Esophagus muscularis mucosa (tissue), 4 donors: ENCODE results near the gene PTGR1.

ENCODE experiments used
- CTCF ChIP-seq, 3 experiments: fragments of 200-600 bp in 2 of 3; fragments of 450-650 bp in 1 of 3; sonication (generic) in 2 of 3; IDR thresholded peaks; one replicate each; pipeline ENCODE4 v1.5.1; 2017 to 2019; ENCODE audit warnings: antibody characterized with exemption in 3 of 3, mild to moderate bottlenecking in 2 of 3, moderate library complexity in 1 of 3
- EP300 ChIP-seq: sonication (generic); formaldehyde crosslinking; IDR thresholded peaks from one replicate; pipeline ENCODE4 v1.6.1; 2017; ENCODE audit warnings: antibody characterized with exemption
- POLR2A ChIP-seq: fragments of 450-650 bp; IDR thresholded peaks from one replicate; pipeline ENCODE4 v1.6.1; 2017; ENCODE audit warnings: antibody characterized with exemption, moderate library complexity, mild to moderate bottlenecking, low read depth
- POLR2AphosphoS5 ChIP-seq, 2 donors: sonication (generic); formaldehyde crosslinking; IDR thresholded peaks; one replicate each; pipeline ENCODE4 v1.6.1; 2017; ENCODE audit warnings: antibody characterized with exemption in 2 of 2

- TF ChIP-seq CTCF (IDR thresholded peaks at IDR 0.05), result no peak
- TF ChIP-seq POLR2A, result no peak
- TF ChIP-seq POLR2AphosphoS5 (IDR thresholded peaks at IDR 0.05), result no peak
- no peak for TF ChIP-seq EP300
These were observed 28.0 kb upstream of the PTGR1 start for GRCh38 chr9:111627260-111627963.
